IMR-90 (cell line): ENCODE data around the gene MYEF2. TPM values are rescaled to one million over a fixed set of nuclear protein-coding genes. Genes with fewer than 3 reads are reported as not detected.

Source experiments
- ATAC-seq: fragments of 200-7000 bp; cut with Tn5 transposase; 2 replicates; pipeline ENCODE4 v1.9.1; 2020; ENCODE audit warnings: low read depth, mild to moderate bottlenecking, moderate library complexity
- BruUV-seq: library from RNA; stranded (reverse); fragments of 400-500 nt; replicated peaks from 2 replicates; lab custom pipeline; 2021; lab: Mats Ljungman, UMichigan
- CTCF ChIA-PET: fragments of 300-600 bp; formaldehyde crosslinking; extraction: SDS; loops from one replicate; lab custom pipeline; 2021; ENCODE audit warnings: antibody characterized with exemption; lab: Yijun Ruan, JAX
- POLR2A ChIA-PET: fragments of 300-600 bp; sonication (Branson Sonifier 250); formaldehyde crosslinking; loops from one replicate; lab custom pipeline; 2022; ENCODE audit warnings: antibody characterized with exemption; ENCODE audit not compliant: unreplicated experiment; lab: Charles Lee
- DNase-seq: peaks from one replicate; pipeline ENCODE4 v3.0.0; 2013
- H2AFZ ChIP-seq: replicated peaks from 2 replicates; pipeline ENCODE3; 2013; ENCODE audit warnings: low read length, mild to moderate bottlenecking; ENCODE audit not compliant: poor library complexity
- H2AK5ac ChIP-seq: 2 replicates; pipeline ENCODE4 v1.6.1; 2013; ENCODE audit warnings: low read depth, low read length, inconsistent platforms
- H2AK9ac ChIP-seq: replicated peaks from 2 replicates; pipeline ENCODE3; 2013; ENCODE audit warnings: mild to moderate bottlenecking, low read depth, low read length, moderate library complexity; ENCODE audit not compliant: poor library complexity
- H2BK120ac ChIP-seq: 2 replicates; pipeline ENCODE4 v1.6.1; 2013; ENCODE audit warnings: low read depth, low read length, inconsistent platforms
- H2BK15ac ChIP-seq: 3 replicates; pipeline ENCODE4 v1.6.1; 2013; ENCODE audit warnings: low read depth, low read length, inconsistent platforms
- H2BK20ac ChIP-seq: 2 replicates; pipeline ENCODE4 v1.6.1; 2013; ENCODE audit warnings: low read depth, mild to moderate bottlenecking, inconsistent platforms, low read length, moderate library complexity
- H2BK5ac ChIP-seq: 2 replicates; pipeline ENCODE4 v1.6.1; 2013; ENCODE audit warnings: mild to moderate bottlenecking, low read depth, low read length, inconsistent platforms; ENCODE audit not compliant: poor library complexity, severe bottlenecking
- H3K14ac ChIP-seq: replicated peaks from 2 replicates; pipeline ENCODE4 v1.6.1; 2013; ENCODE audit warnings: low read depth, low read length, inconsistent platforms
- H3K18ac ChIP-seq: 2 replicates; pipeline ENCODE4 v1.6.1; 2013; ENCODE audit warnings: low read depth, low read length, control low read depth
- H3K23ac ChIP-seq: 2 replicates; pipeline ENCODE4 v1.6.1; 2013; ENCODE audit warnings: low read depth, low read length, inconsistent platforms
- H3K27ac ChIP-seq: 2 replicates; pipeline ENCODE4 v1.5.1; 2013; ENCODE audit warnings: mild to moderate bottlenecking, control low read depth, low read length; ENCODE audit not compliant: insufficient read depth
- H3K27me3 ChIP-seq: 2 replicates; pipeline ENCODE4 v1.6.1; 2013; ENCODE audit warnings: low read length; ENCODE audit not compliant: control insufficient read depth, insufficient read depth
- H3K36me3 ChIP-seq: 2 replicates; pipeline ENCODE4 v1.6.1; 2013; ENCODE audit warnings: low read length, mixed read lengths; ENCODE audit not compliant: control insufficient read depth, insufficient read depth
- H3K4ac ChIP-seq: 2 replicates; pipeline ENCODE4 v1.6.1; 2013; ENCODE audit warnings: low read depth, low read length, inconsistent platforms
- H3K4me1 ChIP-seq: 2 replicates; pipeline ENCODE4 v1.6.1; 2013; ENCODE audit warnings: low read length, mixed read lengths; ENCODE audit not compliant: control insufficient read depth, insufficient read depth
- H3K4me2 ChIP-seq: 2 replicates; pipeline ENCODE4 v1.6.1; 2013; ENCODE audit warnings: low read depth, mild to moderate bottlenecking, control low read depth, low read length, moderate library complexity
- H3K4me3 ChIP-seq: 2 replicates; pipeline ENCODE4 v1.5.1; 2013; ENCODE audit warnings: low read depth, mild to moderate bottlenecking, control low read depth, low read length, moderate library complexity; ENCODE audit not compliant: insufficient read depth
- H3K56ac ChIP-seq: 2 replicates; pipeline ENCODE4 v1.6.1; 2013; ENCODE audit warnings: low read length, inconsistent platforms; ENCODE audit not compliant: insufficient read depth; ENCODE audit errors: extremely low read depth
- H3K79me1 ChIP-seq, 2 experiments: 2 replicates each; pipeline ENCODE4 v1.6.1; 2013; ENCODE audit warnings: low read length in 2 of 2, inconsistent platforms in 1 of 2, low read depth in 1 of 2
- H3K9ac ChIP-seq: 2 replicates; pipeline ENCODE4 v1.6.1; 2013; ENCODE audit warnings: low read depth, low read length, control low read depth
- H3K9me1 ChIP-seq: 2 replicates; pipeline ENCODE4 v1.6.1; 2013; ENCODE audit warnings: low read length, inconsistent platforms; ENCODE audit not compliant: insufficient read depth
- H3K9me3 ChIP-seq: 2 replicates; pipeline ENCODE4 v1.6.1; 2013; ENCODE audit warnings: low read length; ENCODE audit not compliant: control insufficient read depth, insufficient read depth
- H4K20me1 ChIP-seq: 2 replicates; pipeline ENCODE4 v1.6.1; 2013; ENCODE audit warnings: low read length, inconsistent platforms; ENCODE audit not compliant: insufficient read depth
- H4K5ac ChIP-seq: 2 replicates; pipeline ENCODE4 v1.6.1; 2013; ENCODE audit warnings: mild to moderate bottlenecking, low read depth, low read length, control low read depth
- H4K8ac ChIP-seq, 2 experiments: 2 replicates each; pipeline ENCODE4 v1.6.1; 2013; ENCODE audit warnings: low read depth in 2 of 2, low read length in 2 of 2, control low read depth in 1 of 2, inconsistent platforms in 1 of 2
- H4K91ac ChIP-seq: 2 replicates; pipeline ENCODE4 v1.6.1; 2013; ENCODE audit warnings: low read depth, low read length, inconsistent platforms; ENCODE audit not compliant: insufficient read depth
- BHLHE40 ChIP-seq: fragments of 150-350 bp; IDR thresholded peaks from 2 replicates; pipeline ENCODE4 v1.6.1; 2016; ENCODE audit warnings: mild to moderate bottlenecking, low read depth, low read length
- CHD1 ChIP-seq: IDR thresholded peaks from 2 replicates; pipeline ENCODE4 v1.6.1; 2012; ENCODE audit warnings: low read depth, low read length, improper control_type of control experiment
- MAFK ChIP-seq: IDR thresholded peaks from 2 replicates; pipeline ENCODE4 v1.6.1; 2012; ENCODE audit warnings: low read depth, low read length, improper control_type of control experiment
- MAZ ChIP-seq: IDR thresholded peaks from 2 replicates; pipeline ENCODE4 v1.6.1; 2012; ENCODE audit warnings: low read depth, mild to moderate bottlenecking, low read length, improper control_type of control experiment, moderate library complexity, borderline replicate concordance
- MXI1 ChIP-seq: IDR thresholded peaks from 2 replicates; pipeline ENCODE4 v1.6.1; 2012; ENCODE audit warnings: low read depth, mild to moderate bottlenecking, low read length, moderate library complexity, borderline replicate concordance
- RCOR1 ChIP-seq: IDR thresholded peaks from 2 replicates; pipeline ENCODE4 v1.6.1; 2012; ENCODE audit warnings: mild to moderate bottlenecking, low read length, improper control_type of control experiment; ENCODE audit not compliant: insufficient replicate concordance
- RFX5 ChIP-seq: IDR thresholded peaks from 2 replicates; pipeline ENCODE4 v1.8.0; 2012; ENCODE audit warnings: low read depth, mild to moderate bottlenecking, low read length, moderate library complexity
- WGBS, 2 experiments: methylation state at CpG; one replicate each; pipeline versions ENCODE4 v1.1.5 to v1.1.7; 2013; ENCODE audit warnings: missing lambda C conversion rate in 2 of 2; ENCODE audit not compliant: insufficient read length in 1 of 2; ENCODE audit errors: extremely low coverage in 2 of 2; 5-methylcytosine and 5-hydroxymethylcytosine counted together
- dilution Hi-C: fragments of 300-500 bp; cut with HindIII; formaldehyde crosslinking; loops from one replicate; pipeline ENCODE4 v1.14.3; 2018; ENCODE audit warnings: low sequenced_read_pairs; ENCODE audit not compliant: unreplicated experiment
- in situ Hi-C: fragments of 300-500 bp; cut with MboI; formaldehyde crosslinking; loops from 3 replicates; pipeline ENCODE4 v1.14.3; 2019; ENCODE audit warnings: low sequenced_read_pairs, inconsistent platforms, mixed read lengths
- intact Hi-C: fragments of 100-400 bp; cut with micrococcal nuclease; formaldehyde crosslinking; loops from 2 replicates; pipeline ENCODE4 v1.10.0; 2022
- polyA plus RNA-seq, 3 experiments: library from polyadenylated mRNA; depleted of rRNA; stranded (reverse); fragments of >200 nt; gene quantifications; 2 replicates each; pipeline ENCODE4 v1.2.3, GENCODE V29; 2012; ENCODE audit warnings: low replicate concordance in 1 of 3
- total RNA-seq: library from RNA; depleted of rRNA; stranded (reverse); fragments of >200 nt; gene quantifications from 2 replicates; pipeline ENCODE4 v1.2.3, GENCODE V29; 2012
- TF ChIP-seq, protein P1 (sequence below): conservative IDR thresholded peaks from 2 replicates; pipeline ENCODE4 v1.5.1; 2012; ENCODE audit warnings: mild to moderate bottlenecking, low read depth, low read length, improper control_type of control experiment
- TF ChIP-seq, protein P2 (sequence below): fragments of 150-350 bp; IDR thresholded peaks from 2 replicates; pipeline ENCODE4 v1.6.1; 2017; ENCODE audit warnings: mild to moderate bottlenecking, antibody characterized with exemption, low read length, low read depth

The MYEF2 gene
- total and polyA plus RNA-seq, 2 of the 4 experiments (the other 2 are of a cell fraction) = 4.5 to 5.8 TPM

- no peak overlapping the region for H2AK9ac ChIP-seq
- WGBS, 2 experiments = no CpG with 5 or more reads among the region's 6 CpGs
- no peak for ATAC-seq
- CTCF ChIA-PET = interaction anchor here (1.1 kb wide), 1 partner anchor 71 kb away, joined by 3 read pairs; no protein-coding TSS in a partner anchor
- H3K4me3 ChIP-seq = no peak overlapping the region
- no peak overlapping the region for H2BK120ac ChIP-seq
- H3K9me1 ChIP-seq = no peaks in the 10 kb centered on the region
- dilution Hi-C loops = no loop called here
- BruUV-seq = no TSS peak
- H3K27me3 ChIP-seq = no peaks in the 10 kb centered on the region
- H2BK5ac ChIP-seq = no peak overlapping the region
- H3K9ac ChIP-seq = no peak overlapping the region
- no peak overlapping the region for H2BK20ac ChIP-seq
- in situ Hi-C loops = no loop called here
- H3K4ac ChIP-seq = no peak overlapping the region
- no peaks in the 10 kb centered on the region for H3K36me3 ChIP-seq
- H3K27ac ChIP-seq = no peak overlapping the region
- no peak overlapping the region for H3K14ac ChIP-seq
- no peaks in the 10 kb centered on the region for H3K79me1 ChIP-seq
- no peak overlapping the region for H3K18ac ChIP-seq
- no peak overlapping the region for H4K91ac ChIP-seq
- H3K56ac ChIP-seq = no peak overlapping the region
- POLR2A ChIA-PET = no interaction called here
- no peak overlapping the region for H3K23ac ChIP-seq
- no peak overlapping the region for H4K5ac ChIP-seq
- no peak overlapping the region for H3K4me2 ChIP-seq
- intact Hi-C loops = no loop called here
- TF ChIP-seq, protein P1, sequence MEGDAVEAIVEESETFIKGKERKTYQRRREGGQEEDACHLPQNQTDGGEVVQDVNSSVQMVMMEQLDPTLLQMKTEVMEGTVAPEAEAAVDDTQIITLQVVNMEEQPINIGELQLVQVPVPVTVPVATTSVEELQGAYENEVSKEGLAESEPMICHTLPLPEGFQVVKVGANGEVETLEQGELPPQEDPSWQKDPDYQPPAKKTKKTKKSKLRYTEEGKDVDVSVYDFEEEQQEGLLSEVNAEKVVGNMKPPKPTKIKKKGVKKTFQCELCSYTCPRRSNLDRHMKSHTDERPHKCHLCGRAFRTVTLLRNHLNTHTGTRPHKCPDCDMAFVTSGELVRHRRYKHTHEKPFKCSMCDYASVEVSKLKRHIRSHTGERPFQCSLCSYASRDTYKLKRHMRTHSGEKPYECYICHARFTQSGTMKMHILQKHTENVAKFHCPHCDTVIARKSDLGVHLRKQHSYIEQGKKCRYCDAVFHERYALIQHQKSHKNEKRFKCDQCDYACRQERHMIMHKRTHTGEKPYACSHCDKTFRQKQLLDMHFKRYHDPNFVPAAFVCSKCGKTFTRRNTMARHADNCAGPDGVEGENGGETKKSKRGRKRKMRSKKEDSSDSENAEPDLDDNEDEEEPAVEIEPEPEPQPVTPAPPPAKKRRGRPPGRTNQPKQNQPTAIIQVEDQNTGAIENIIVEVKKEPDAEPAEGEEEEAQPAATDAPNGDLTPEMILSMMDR = no peak
- TF ChIP-seq MAFK (no peak), CHD1 (no peak), RCOR1 (no peak), BHLHE40 (no peak), MXI1 (no peak), RFX5 (no peak), MAZ (no peak)
- TF ChIP-seq, protein P2, sequence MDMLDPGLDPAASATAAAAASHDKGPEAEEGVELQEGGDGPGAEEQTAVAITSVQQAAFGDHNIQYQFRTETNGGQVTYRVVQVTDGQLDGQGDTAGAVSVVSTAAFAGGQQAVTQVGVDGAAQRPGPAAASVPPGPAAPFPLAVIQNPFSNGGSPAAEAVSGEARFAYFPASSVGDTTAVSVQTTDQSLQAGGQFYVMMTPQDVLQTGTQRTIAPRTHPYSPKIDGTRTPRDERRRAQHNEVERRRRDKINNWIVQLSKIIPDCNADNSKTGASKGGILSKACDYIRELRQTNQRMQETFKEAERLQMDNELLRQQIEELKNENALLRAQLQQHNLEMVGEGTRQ = no peak
- H2BK15ac ChIP-seq = no peak overlapping the region
- H2AFZ ChIP-seq = no peak overlapping the region
- H4K20me1 ChIP-seq = no peaks in the 10 kb centered on the region
- no peaks in the 10 kb centered on the region for H3K9me3 ChIP-seq
- H2AK5ac ChIP-seq = no peak overlapping the region
- no peak overlapping the region for H4K8ac ChIP-seq
- DNase-seq = no peak
- H3K4me1 ChIP-seq = no peaks in the 10 kb centered on the region
These were observed 45.2 kb downstream of the MYEF2 start for GRCh38 chr15:48132874-48133273.
